ENCODE results near the gene TRIP10. TPM values are rescaled to one million over a fixed set of nuclear protein-coding genes. Genes with fewer than 3 reads are reported as not detected.
"Not testable (repeated sequence)": the region's sequence is repeated elsewhere in the genome, so short reads cannot be mapped to it uniquely, and the experiment has no call there.

TRIP10 gene
- total RNA-seq, 4 donors from 2014 or later = 94.1 to 129 (median 104) TPM

DNA sequence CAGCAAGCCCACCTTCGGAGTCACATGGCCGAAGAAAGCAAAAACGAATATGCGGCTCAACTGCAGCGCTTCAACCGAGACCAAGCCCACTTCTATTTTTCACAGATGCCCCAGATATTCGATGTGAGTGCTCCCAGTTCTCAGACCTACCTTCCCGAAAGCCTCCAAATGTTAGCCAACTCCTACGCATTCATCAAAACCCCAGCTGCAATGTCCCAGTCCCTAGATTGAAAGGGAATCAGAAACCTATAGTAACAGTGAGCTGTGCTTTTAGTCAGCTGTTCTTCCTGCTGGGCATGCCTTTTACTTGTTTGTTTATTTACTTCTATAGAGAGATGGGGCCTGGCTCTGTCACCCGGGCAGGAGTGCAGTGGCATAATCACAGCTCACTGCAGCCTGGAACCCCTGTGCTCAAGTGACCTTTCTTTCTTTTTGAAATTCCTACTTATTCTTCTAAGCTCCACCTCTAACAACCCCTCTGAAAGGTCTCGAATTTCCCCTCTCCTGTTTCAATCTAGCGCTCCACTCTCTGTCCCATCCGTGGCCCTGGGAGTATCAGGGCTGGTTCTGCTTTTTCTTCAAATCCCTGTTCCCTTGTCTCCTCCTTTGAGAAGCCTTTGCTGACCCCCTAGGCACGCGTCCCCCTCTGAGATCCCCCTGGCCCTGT, 4.4 kb downstream of the TRIP10 start:
- H3K4me1 ChIP-seq = peaks cover 3 to 63% (median 26%) of the 10 kb centered on the region in 3 donors
- no peaks in the 10 kb centered on the region for H3K27me3 ChIP-seq
- peak overlapping the region in 1 of 2 donors; percentile 30 for H3K4me3 ChIP-seq
- H3K36me3 ChIP-seq = peaks cover 0 to 59% of the 10 kb centered on the region in 2 donors
- ATAC-seq = no peak
- no peaks in the 10 kb centered on the region for H3K9me3 ChIP-seq
- WGBS, 2 donors (ENCODE audit: low coverage in 1 of 2) = 72 to 83% methylated on average over 9 to 13 of the region's 15 CpGs
- TF ChIP-seq POLR2AphosphoS5 (IDR thresholded peaks at IDR 0.05) = no peak
- TF ChIP-seq, protein P1, sequence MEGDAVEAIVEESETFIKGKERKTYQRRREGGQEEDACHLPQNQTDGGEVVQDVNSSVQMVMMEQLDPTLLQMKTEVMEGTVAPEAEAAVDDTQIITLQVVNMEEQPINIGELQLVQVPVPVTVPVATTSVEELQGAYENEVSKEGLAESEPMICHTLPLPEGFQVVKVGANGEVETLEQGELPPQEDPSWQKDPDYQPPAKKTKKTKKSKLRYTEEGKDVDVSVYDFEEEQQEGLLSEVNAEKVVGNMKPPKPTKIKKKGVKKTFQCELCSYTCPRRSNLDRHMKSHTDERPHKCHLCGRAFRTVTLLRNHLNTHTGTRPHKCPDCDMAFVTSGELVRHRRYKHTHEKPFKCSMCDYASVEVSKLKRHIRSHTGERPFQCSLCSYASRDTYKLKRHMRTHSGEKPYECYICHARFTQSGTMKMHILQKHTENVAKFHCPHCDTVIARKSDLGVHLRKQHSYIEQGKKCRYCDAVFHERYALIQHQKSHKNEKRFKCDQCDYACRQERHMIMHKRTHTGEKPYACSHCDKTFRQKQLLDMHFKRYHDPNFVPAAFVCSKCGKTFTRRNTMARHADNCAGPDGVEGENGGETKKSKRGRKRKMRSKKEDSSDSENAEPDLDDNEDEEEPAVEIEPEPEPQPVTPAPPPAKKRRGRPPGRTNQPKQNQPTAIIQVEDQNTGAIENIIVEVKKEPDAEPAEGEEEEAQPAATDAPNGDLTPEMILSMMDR (IDR thresholded peaks at IDR 0.05) = no peak
- TF ChIP-seq POLR2A (IDR thresholded peaks at IDR 0.05) = no peak
- peak overlapping the region; percentile 72 to 96 (median 92) for H3K27ac ChIP-seq

DNA sequence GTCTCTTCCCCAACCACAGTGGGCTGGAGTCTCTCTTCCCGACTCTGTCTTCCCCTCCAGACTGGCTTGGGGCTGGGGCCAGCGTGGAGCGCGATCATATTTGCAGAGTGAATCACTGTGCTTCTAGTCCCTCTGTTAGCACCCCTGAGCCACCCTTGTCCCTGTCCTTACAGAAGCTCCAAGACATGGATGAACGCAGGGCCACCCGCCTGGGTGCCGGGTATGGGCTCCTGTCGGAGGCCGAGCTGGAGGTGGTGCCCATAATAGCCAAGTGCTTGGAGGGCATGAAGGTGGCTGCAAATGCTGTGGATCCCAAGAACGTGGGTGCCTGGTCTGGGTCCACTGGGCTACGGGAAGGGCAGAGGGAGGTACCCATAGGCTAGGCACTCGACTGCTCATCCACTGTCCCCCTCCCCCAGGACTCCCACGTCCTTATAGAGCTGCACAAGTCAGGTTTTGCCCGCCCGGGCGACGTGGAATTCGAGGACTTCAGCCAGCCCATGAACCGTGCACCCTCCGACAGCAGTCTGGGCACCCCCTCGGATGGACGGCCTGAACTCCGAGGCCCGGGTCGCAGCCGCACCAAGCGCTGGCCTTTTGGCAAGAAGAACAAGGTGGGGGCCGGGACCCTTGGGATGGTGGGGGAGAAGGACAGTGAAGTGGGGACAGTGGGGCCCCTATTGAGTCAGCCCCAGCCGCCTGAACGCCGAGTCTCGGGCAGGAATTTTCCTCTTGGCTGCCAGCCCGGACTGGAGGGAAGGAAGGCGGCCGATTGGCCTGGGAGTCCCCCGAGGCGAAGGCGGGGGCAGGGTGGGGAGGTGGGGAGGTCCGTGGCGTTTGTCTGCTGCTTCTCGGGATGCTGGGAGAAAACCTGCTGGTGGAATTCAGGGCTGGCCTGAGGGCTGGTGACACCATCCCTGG, 5.2 kb downstream of the TRIP10 start:
- H3K4me3 ChIP-seq = peak overlapping the region in 1 of 2 donors; percentile 30
- 23% methylated on average over 7 of the region's 41 CpGs; no CpG with 5 or more reads in 1 of the 2 donors for WGBS, 2 donors (ENCODE audit: low coverage in 1 of 2)
- no peaks in the 10 kb centered on the region for H3K27me3 ChIP-seq
- no peaks in the 10 kb centered on the region for H3K9me3 ChIP-seq
- no peak for TF ChIP-seq EP300 (IDR thresholded peaks at IDR 0.05)
- TF ChIP-seq, protein P1 (IDR thresholded peaks at IDR 0.05) = peak in 2 of 4 experiments; percentile 21 to 22
- peak; percentile 74 for TF ChIP-seq POLR2AphosphoS5 (IDR thresholded peaks at IDR 0.05)
- H3K36me3 ChIP-seq = peaks cover 0 to 66% of the 10 kb centered on the region in 2 donors
- H3K27ac ChIP-seq = peak overlapping the region; percentile 72 to 96 (median 92)
- H3K4me1 ChIP-seq = peaks cover 3 to 58% (median 23%) of the 10 kb centered on the region in 3 donors
- ATAC-seq = peak; percentile 86

DNA sequence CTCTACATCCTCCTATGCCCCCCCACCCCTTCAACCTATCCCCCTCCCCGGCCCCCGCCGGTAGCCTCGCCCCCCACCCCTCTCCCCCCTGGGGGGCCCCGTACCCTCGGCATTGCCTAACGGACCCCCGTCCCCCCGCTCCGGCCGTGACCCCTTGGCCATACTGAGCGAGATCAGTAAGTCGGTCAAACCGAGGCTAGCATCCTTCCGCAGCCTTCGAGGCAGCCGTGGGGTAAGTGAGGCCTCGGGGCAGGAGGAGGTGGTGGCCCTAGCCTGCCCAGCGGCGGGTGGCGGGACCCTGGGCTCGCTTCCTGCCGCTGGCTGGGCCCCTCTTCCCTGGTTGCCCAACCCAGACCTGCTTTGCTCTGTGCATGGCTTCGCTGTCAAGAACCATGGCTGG, 6.5 kb downstream of the TRIP10 start:
- WGBS, 2 donors (ENCODE audit: low coverage in 1 of 2) = no CpG with 5 or more reads among the region's 24 CpGs
- no peak for ATAC-seq
- Histone ChIP-seq H3K4me3 (no peak overlapping the region), H3K27ac (peak overlapping the region in 3 of 4 donors; percentile 50 to 93 (median 92)), H3K36me3 (peaks cover 0 to 79% of the 10 kb centered on the region in 2 donors), H3K4me1 (peaks cover 3 to 56% (median 23%) of the 10 kb centered on the region in 3 donors), H3K9me3 (no peaks in the 10 kb centered on the region), H3K27me3 (no peaks in the 10 kb centered on the region)
- no peak for TF ChIP-seq EP300 (IDR thresholded peaks at IDR 0.05)
- no peak for TF ChIP-seq POLR2AphosphoS5 (IDR thresholded peaks at IDR 0.05)
- no peak for TF ChIP-seq POLR2A (IDR thresholded peaks at IDR 0.05)
- TF ChIP-seq, protein P1 (IDR thresholded peaks at IDR 0.05) = no peak

DNA sequence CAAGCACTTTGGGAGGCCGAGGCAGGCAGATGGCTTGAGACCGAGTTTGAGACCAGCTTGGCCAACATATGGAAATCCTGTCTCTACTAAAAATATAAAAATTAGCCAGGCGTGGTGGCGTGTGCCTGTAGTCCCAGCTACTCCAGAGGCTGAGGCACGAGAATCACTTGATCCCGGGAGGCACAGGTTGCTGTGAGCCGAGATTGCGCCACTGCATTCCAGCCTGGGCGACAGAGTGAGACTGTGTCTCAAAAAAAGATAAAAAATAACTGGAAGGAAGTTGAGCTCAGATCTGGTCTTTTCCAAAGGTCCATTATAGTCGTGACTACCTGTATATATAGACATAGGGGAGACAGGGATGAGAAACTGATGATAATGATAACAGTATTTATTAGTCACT, 9.1 kb downstream of the TRIP10 start:
- 83 to 85% methylated on average over 6 of the region's 10 CpGs for WGBS, 2 donors (ENCODE audit: low coverage in 1 of 2)
- H3K4me3 ChIP-seq, ATAC-seq, H3K9me3 ChIP-seq, H3K27me3 ChIP-seq: not testable (repeated sequence)
- H3K36me3 ChIP-seq = peaks cover 0 to 81% of the 10 kb centered on the region in 2 donors
- peak overlapping the region in 2 of 4 donors; percentile 30 to 41 for H3K27ac ChIP-seq
- H3K4me1 ChIP-seq = peaks cover 3 to 42% (median 32%) of the 10 kb centered on the region in 3 donors

DNA sequence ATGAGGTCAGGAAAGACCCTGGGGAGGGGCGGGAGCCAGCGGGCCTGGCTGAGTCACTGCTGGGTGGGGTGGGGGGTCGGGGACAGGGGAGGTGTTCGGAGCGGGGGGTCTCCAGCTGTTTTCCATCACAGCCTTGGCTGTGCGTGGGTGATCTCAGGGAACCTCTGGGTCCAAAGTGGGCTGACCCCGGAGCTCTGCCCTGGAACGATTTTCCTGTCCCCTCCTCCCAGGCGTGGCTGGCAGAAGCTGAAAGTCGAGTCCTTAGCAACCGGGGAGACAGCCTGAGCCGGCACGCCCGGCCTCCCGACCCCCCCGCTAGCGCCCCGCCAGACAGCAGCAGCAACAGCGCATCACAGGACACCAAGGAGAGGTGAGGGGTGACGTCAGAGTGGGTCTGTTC, 10.6 kb downstream of the TRIP10 start:
- peak overlapping the region in 3 of 4 donors; percentile 56 to 67 (median 59) for H3K27ac ChIP-seq
- peaks cover 0 to 71% of the 10 kb centered on the region in 2 donors for H3K36me3 ChIP-seq

More for the DNA sequence above, 10.6 kb downstream of the TRIP10 start:
- Histone ChIP-seq H3K4me1 (peaks cover 0 to 32% (median 19%) of the 10 kb centered on the region in 3 donors), H3K4me3 (no peak overlapping the region), H3K9me3 (no peaks in the 10 kb centered on the region), H3K27me3 (no peaks in the 10 kb centered on the region)
- peak; percentile 60 for ATAC-seq
- WGBS, 2 donors (ENCODE audit: low coverage in 1 of 2) = no CpG with 5 or more reads among the region's 20 CpGs
- no peak for TF ChIP-seq EP300 (IDR thresholded peaks at IDR 0.05)
- no peak for TF ChIP-seq POLR2A (IDR thresholded peaks at IDR 0.05)
- no peak for TF ChIP-seq POLR2AphosphoS5 (IDR thresholded peaks at IDR 0.05)
- TF ChIP-seq, protein P1 (IDR thresholded peaks at IDR 0.05) = no peak

Data from gastroesophageal sphincter (tissue), 4 donors.